Heart right ventricle (tissue), 16 donors: ENCODE data around the gene HIVEP2. TPM values are rescaled to one million over a fixed set of nuclear protein-coding genes. Genes with fewer than 3 reads are reported as not detected.

Experiments
- ATAC-seq, 8 donors: fragments of 200-7000 bp; cut with Tn5 transposase; one replicate each; pipeline ENCODE4 v1.9.1; 2020; ENCODE audit warnings: mild to moderate bottlenecking in 8 of 8, moderate library complexity in 8 of 8, moderate number of reproducible peaks in 1 of 8
- DNase-seq, 2 donors: peaks; one replicate each; pipeline ENCODE4 v3.0.0-alpha.2; 2020
- H3K27ac ChIP-seq, 10 donors: fragments of 200-600 bp; sonication (generic) in 2 of 10; one replicate each; pipeline versions ENCODE4 v1.5.0 to v1.8.0; 2020 to 2022; ENCODE audit warnings: mild to moderate bottlenecking in 3 of 10
- H3K27me3 ChIP-seq, 7 donors: fragments of 200-600 bp; one replicate each; pipeline ENCODE4 v1.8.0; 2021 to 2022; ENCODE audit warnings: mild to moderate bottlenecking in 2 of 7
- H3K36me3 ChIP-seq, 9 donors: fragments of 200-600 bp; sonication (generic) in 1 of 9; one replicate each; pipeline versions ENCODE4 v1.5.0 to v1.8.0; 2020 to 2022; ENCODE audit warnings: mild to moderate bottlenecking in 2 of 9
- H3K4me1 ChIP-seq, 9 donors: fragments of 200-600 bp; sonication (generic) in 1 of 9; one replicate each; pipeline versions ENCODE4 v1.5.0 to v1.8.0; 2020 to 2022; ENCODE audit warnings: mild to moderate bottlenecking in 4 of 9
- H3K4me3 ChIP-seq, 10 donors: fragments of 200-600 bp; sonication (generic) in 2 of 10; one replicate each; pipeline versions ENCODE4 v1.5.0 to v1.8.0; 2020 to 2022; ENCODE audit warnings: mild to moderate bottlenecking in 7 of 10, moderate library complexity in 2 of 10
- H3K9me3 ChIP-seq, 11 donors: fragments of 200-600 bp in 10 of 11; sonication (generic) in 2 of 11; one replicate each; pipeline versions ENCODE4 v1.5.0 to v1.8.0; 2013 to 2022; ENCODE audit warnings: mild to moderate bottlenecking in 2 of 11, control low read depth in 1 of 11, moderate library complexity in 1 of 11
- WGBS, 2 donors: extraction: QIAGEN DNeasy Blood & Tissue Kit; methylation state at CpG; one replicate each; pipeline ENCODE4 v1.1.7; 2013; ENCODE audit warnings: inconsistent platforms in 1 of 2; 5-methylcytosine and 5-hydroxymethylcytosine counted together
- intact Hi-C, 10 donors: fragments of 100-400 bp; cut with DNase I; formaldehyde crosslinking; loops; one replicate each; pipeline versions ENCODE4 v1.11.1 to v1.14.2; 2022
- polyA plus RNA-seq, 2 donors: library from polyadenylated mRNA; stranded (reverse); fragments of 200-250 nt; gene quantifications; one replicate each; pipeline ENCODE4 v1.2.3, GENCODE V29; 2013
- total RNA-seq, 10 donors: library from RNA; stranded (reverse); fragmentation: NEBNext Ultra II Directional in 3 of 10; extraction: Animal tissue kit (Norgen Biotek cat#: 25700) in 3 of 10; gene quantifications; one replicate each; pipeline versions ENCODE4 v1.2.1 to v1.2.4, GENCODE V29; 2021 to 2023
- TF ChIP-seq, protein P1 (sequence below), 9 donors: fragments of 200-600 bp; sonication (generic) in 2 of 9; IDR thresholded peaks; one replicate each; pipeline versions ENCODE4 v1.5.0 to v1.8.0; 2021 to 2022; ENCODE audit warnings: antibody characterized with exemption in 9 of 9, mild to moderate bottlenecking in 5 of 9, moderate library complexity in 1 of 9
- donor health status: Arrhythmogenic right ventricular cardiomyopathy.
- donor health status: ischemic (EF 13 %, LVEDD 7.1; RV severe dilation, severe dysfunction).
- donor health status: healthy with polysubstance abuse.
- donor health status: DM: no; HTN: yes; CAD: no.
- donor health status: DM: no; HTN: no; CAD: no.
- donor health status: ischemic (EF 25% LVEDD 6.9; RV normal size, moderate dysfunction).
- donor health status: ischemic (EF 25% LVEDD 5.7; RV mildly dilated, moderate dysfunction).
- donor health status: healthy.
- donor health status: DM: yes; HTN: yes; CAD: no.
- donor health status: Ischemic cardiomyopathy.
- donor health status: ischemic (EF 35%, LVEDD 5.7; RV mildly dilated, moderate dysfunction).
- donor health status: nonischemic (EF 11% LVEDD 7.7; RV severe dilation, severe dysfunction).
- donor health status: DM: yes; HTN: yes; CAD: no.
- donor health status: PGD.
- donor health status: ischemic (EF 29% LVEDD 5.4; RV normal size, mild dysfunction).
- donor health status: nonischemic (EF 23%, LVEDD 6.1; RV moderate dilation, normal function).

Gene HIVEP2
- total and polyA plus RNA-seq, 12 donors: 2.1 to 31.6 (median 21.2) TPM

DNA sequence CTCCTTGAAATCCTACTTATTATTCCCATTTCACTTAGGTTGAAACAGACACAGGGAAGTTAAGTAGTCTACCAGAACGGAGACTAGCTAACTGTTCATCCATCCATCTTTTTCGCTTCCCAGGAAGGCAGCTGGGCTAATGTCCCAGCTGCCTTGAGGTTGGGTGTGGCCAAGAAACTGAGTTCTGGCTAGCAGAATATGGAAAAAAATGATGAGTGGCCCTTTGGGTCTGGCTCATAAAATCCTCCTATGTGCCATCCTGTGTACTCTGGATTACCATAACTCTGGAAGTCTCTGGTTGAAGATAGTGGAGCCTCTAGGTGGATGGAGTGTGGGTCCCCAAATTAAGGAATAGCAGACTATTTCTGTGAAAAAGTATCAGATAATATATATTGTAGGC, 206.2 kb downstream of the HIVEP2 start:
- TF ChIP-seq, protein P1, sequence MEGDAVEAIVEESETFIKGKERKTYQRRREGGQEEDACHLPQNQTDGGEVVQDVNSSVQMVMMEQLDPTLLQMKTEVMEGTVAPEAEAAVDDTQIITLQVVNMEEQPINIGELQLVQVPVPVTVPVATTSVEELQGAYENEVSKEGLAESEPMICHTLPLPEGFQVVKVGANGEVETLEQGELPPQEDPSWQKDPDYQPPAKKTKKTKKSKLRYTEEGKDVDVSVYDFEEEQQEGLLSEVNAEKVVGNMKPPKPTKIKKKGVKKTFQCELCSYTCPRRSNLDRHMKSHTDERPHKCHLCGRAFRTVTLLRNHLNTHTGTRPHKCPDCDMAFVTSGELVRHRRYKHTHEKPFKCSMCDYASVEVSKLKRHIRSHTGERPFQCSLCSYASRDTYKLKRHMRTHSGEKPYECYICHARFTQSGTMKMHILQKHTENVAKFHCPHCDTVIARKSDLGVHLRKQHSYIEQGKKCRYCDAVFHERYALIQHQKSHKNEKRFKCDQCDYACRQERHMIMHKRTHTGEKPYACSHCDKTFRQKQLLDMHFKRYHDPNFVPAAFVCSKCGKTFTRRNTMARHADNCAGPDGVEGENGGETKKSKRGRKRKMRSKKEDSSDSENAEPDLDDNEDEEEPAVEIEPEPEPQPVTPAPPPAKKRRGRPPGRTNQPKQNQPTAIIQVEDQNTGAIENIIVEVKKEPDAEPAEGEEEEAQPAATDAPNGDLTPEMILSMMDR (IDR thresholded peaks at IDR 0.05): no peak

DNA sequence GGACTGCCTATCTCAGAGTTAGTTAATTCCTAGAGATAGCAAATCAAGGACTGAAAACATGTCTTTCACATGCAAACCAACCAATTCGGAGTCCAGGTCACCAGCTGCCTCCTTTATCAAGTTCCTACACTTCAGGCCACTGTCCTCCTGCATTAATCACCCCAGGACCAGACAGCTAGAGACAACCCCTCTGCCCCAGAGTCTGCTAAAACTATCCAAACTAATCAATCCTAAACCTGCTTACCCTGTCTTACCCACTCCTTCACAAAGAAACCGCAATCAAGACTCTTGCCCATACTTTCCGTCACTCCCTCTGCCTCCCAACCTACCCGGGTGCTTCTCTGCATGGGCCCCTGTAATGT, 207.0 kb downstream of the HIVEP2 start:
- H3K36me3 ChIP-seq: no peaks in the 10 kb centered on the region
- intact Hi-C loops: no loop called here
- DNase-seq: no peak
- H3K9me3 ChIP-seq: peaks cover 0 to 2% (median 0%) of the 10 kb centered on the region in 11 donors
- H3K27me3 ChIP-seq: no peaks in the 10 kb centered on the region
- 92 to 96% methylated on average over 4 of the region's 4 CpGs for WGBS, 2 donors
- H3K4me1 ChIP-seq: no peaks in the 10 kb centered on the region
- H3K27ac ChIP-seq: no peak overlapping the region
- TF ChIP-seq, protein P1 (IDR thresholded peaks at IDR 0.05): no peak
- no peak for ATAC-seq
- no peak overlapping the region for H3K4me3 ChIP-seq

More for the DNA sequence above, 206.2 kb downstream of the HIVEP2 start:
- DNase-seq: no peak
- Histone ChIP-seq H3K9me3 (no peaks in the 10 kb centered on the region), H3K4me3 (no peak overlapping the region), H3K36me3 (no peaks in the 10 kb centered on the region), H3K27me3 (no peaks in the 10 kb centered on the region), H3K27ac (no peak overlapping the region), H3K4me1 (no peaks in the 10 kb centered on the region)
- ATAC-seq: no peak
- intact Hi-C loops: no loop called here
- WGBS, 2 donors: 66 to 89% methylated on average over 2 of the region's 2 CpGs

DNA sequence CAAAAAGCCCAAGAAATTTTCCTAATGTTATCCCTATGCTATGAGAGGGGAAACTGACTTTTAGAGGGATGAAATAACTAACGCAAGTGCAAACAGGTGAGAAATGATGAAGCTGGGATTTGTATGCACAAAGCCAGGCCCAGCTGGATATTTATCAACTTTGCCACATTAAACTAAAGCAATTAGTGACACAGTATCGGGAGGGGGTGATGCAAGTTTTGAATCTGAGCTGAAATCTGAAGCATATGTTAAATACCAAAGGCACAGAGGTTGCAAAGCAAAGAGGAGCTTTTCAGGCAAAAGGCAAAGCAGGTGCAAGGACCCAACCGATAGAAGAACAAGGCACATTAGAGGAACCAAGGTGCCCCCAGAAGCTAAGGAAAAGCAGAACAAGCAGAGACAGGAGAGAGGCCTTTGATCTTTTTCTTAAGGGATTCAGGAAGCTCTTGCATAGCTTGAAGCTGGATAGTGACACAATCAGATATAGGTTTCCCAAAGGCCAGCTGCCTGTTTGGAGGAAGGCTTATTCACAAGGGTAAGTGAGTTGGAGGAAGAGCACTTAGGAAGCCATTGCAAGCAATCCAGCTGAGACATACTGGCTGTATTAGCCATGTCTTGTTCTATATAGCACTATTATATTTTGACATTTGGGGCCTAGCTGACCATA, 207.5 kb downstream of the HIVEP2 start:
- Histone ChIP-seq H3K36me3 (no peaks in the 10 kb centered on the region), H3K4me1 (no peaks in the 10 kb centered on the region), H3K27me3 (no peaks in the 10 kb centered on the region), H3K9me3 (peaks cover 0 to 3% (median 0%) of the 10 kb centered on the region in 11 donors), H3K4me3 (no peak overlapping the region), H3K27ac (no peak overlapping the region)
- TF ChIP-seq, protein P1 (IDR thresholded peaks at IDR 0.05): no peak
- ATAC-seq (no peak), DNase-seq (no peak)
- intact Hi-C loops: no loop called here
- WGBS, 2 donors: 86 to 89% methylated on average over 3 of the region's 3 CpGs

DNA sequence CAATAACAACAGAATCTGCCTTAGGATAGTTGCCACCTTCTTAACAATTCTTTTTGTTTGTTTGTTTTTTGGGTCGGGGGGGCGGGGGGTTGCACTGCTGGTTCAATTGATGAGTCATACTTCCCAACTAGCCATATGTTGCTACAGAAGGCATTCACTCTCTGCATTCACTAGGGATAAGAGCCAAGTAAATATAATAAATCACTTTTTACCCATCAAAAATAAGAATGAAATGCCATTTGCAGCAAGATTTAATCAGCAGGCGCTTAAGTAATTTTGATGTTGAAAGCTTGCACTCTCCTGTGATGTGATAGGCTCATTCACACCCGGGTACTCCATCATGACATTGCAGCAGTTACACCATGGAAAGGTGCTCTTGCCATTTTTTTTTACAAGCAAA, 209.8 kb downstream of the HIVEP2 start:
- 64 to 72% methylated on average over 4 of the region's 4 CpGs for WGBS, 2 donors
- Histone ChIP-seq H3K27ac (no peak overlapping the region), H3K36me3 (no peaks in the 10 kb centered on the region), H3K4me1 (no peaks in the 10 kb centered on the region), H3K27me3 (no peaks in the 10 kb centered on the region), H3K4me3 (no peak overlapping the region), H3K9me3 (peaks cover 0 to 3% (median 0%) of the 10 kb centered on the region in 11 donors)
- ATAC-seq (no peak), DNase-seq (no peak)
- TF ChIP-seq, protein P1 (IDR thresholded peaks at IDR 0.05): no peak
- intact Hi-C loops: no loop called here
